Inferior parietal cortex (tissue), 1 donor: ENCODE measurements around the gene COX8A.
"Not testable (repeated sequence)": the region's sequence is repeated elsewhere in the genome, so short reads cannot be mapped to it uniquely, and the experiment has no call there.

ENCODE experiments used
- DNase-seq: peaks from one replicate; pipeline ENCODE4 v3.0.0-alpha.2; 2016; ENCODE audit errors: extremely low spot score

Gene COX8A

GRCh38 chr11:63974259-63975143, at the start of gene COX8A:
Gene COX8A, plus strand, starts transcription at chr11:63974620. Its CDS starts 61 bp downstream, at chr11:63974681.
- peak; percentile 100 for DNase-seq

GRCh38 chr11:63929616-63930015, 44.8 kb upstream of the COX8A start:
- DNase-seq, result no peak

GRCh38 chr11:63931045-63931444, 43.4 kb upstream of the COX8A start:
- no peak for DNase-seq

- DNase-seq, result peak; percentile 52
Observed at GRCh38 chr11:63931876-63932275, 42.5 kb upstream of the COX8A start.

GRCh38 chr11:63933459-63933858, 41.0 kb upstream of the COX8A start:
- no peak for DNase-seq

GRCh38 chr11:63937713-63938478, 36.5 kb upstream of the COX8A start:
- DNase-seq, result no peak

GRCh38 chr11:63938479-63939396, 35.7 kb upstream of the COX8A start, which contains the start of gene NAA40:
Gene NAA40, plus strand, starts transcription at chr11:63939002. Its CDS starts 95 bp downstream, at chr11:63939097.
- DNase-seq, result peak; percentile 82

- no peak for DNase-seq
Observed at GRCh38 chr11:63939397-63939891, 35.0 kb upstream of the COX8A start.

- DNase-seq, result no peak
Observed at GRCh38 chr11:63940786-63941185, 33.6 kb upstream of the COX8A start.

- DNase-seq, result no peak
Observed at GRCh38 chr11:63941901-63942300, 32.5 kb upstream of the COX8A start.

- DNase-seq, result no peak
Observed at GRCh38 chr11:63942803-63943202, 31.6 kb upstream of the COX8A start.

- DNase-seq, result no peak
Observed at GRCh38 chr11:63944987-63945386, 29.4 kb upstream of the COX8A start.

GRCh38 chr11:63945477-63946163, 28.8 kb upstream of the COX8A start:
- peak; percentile 85 for DNase-seq

- no peak for DNase-seq
Observed at GRCh38 chr11:63951779-63952536, 22.5 kb upstream of the COX8A start.

GRCh38 chr11:63952570-63952969, 21.9 kb upstream of the COX8A start:
- no peak for DNase-seq

GRCh38 chr11:63958008-63958407, 16.4 kb upstream of the COX8A start:
- DNase-seq, result no peak

GRCh38 chr11:63961608-63962412, 12.6 kb upstream of the COX8A start:
- DNase-seq, result no peak

GRCh38 chr11:63963895-63964294, 10.5 kb upstream of the COX8A start:
- DNase-seq, result not testable (repeated sequence)

GRCh38 chr11:63966444-63966843, 8.0 kb upstream of the COX8A start:
- DNase-seq, result no peak
